Activated CD8-positive, alpha-beta T cell treated with anti-CD3 and anti-CD28 coated beads for 36 hours (primary cell): ENCODE measurements around the gene LAMA5. TPM values are rescaled to one million over a fixed set of nuclear protein-coding genes. Genes with fewer than 3 reads are reported as not detected.

Source experiments
- ATAC-seq: fragments of 200-7000 bp; cut with Tn5 transposase; one replicate; pipeline ENCODE4 v1.10.0; 2021; ENCODE audit warnings: mild to moderate bottlenecking, moderate library complexity
- CTCF ChIA-PET: fragments of 350-600 bp; sonication (Branson Sonifier 250); formaldehyde crosslinking; loops from one replicate; lab custom pipeline; 2021; ENCODE audit warnings: antibody characterized with exemption; lab: Charles Lee
- POLR2A ChIA-PET: fragments of 350-600 bp; sonication (Branson Sonifier 250); formaldehyde crosslinking; loops from one replicate; lab custom pipeline; 2021; ENCODE audit warnings: antibody characterized with exemption; lab: Charles Lee
- DNase-seq: peaks from one replicate; pipeline ENCODE4 v3.0.0-alpha.2; 2020
- H3K27ac Mint-ChIP-seq: one replicate; pipeline ENCODE4 v1.8.0; 2021; ENCODE audit warnings: mild to moderate bottlenecking, mixed read lengths
- H3K27me3 Mint-ChIP-seq: one replicate; pipeline ENCODE4 v1.8.0; 2021; ENCODE audit warnings: mixed read lengths
- H3K36me3 Mint-ChIP-seq: one replicate; pipeline ENCODE4 v1.8.0; 2021; ENCODE audit warnings: low read depth, mixed read lengths
- H3K4me1 Mint-ChIP-seq: one replicate; pipeline ENCODE4 v1.8.0; 2021; ENCODE audit warnings: low read depth, mixed read lengths
- H3K4me3 Mint-ChIP-seq: one replicate; pipeline ENCODE4 v1.8.0; 2021; ENCODE audit warnings: mild to moderate bottlenecking, moderate library complexity, mixed read lengths
- H3K9me3 Mint-ChIP-seq: one replicate; pipeline ENCODE4 v1.8.0; 2021; ENCODE audit warnings: mixed read lengths
- CTCF ChIP-seq: fragments of 200-600 bp; IDR thresholded peaks from one replicate; pipeline ENCODE4 v1.8.0; 2022; ENCODE audit warnings: antibody characterized with exemption, mild to moderate bottlenecking
- intact Hi-C: fragments of 100-400 bp; cut with micrococcal nuclease; formaldehyde crosslinking; loops from one replicate; pipeline ENCODE4 v1.10.0; 2022
- total RNA-seq, 2 experiments: library from RNA; stranded (reverse); gene quantifications; one replicate each; pipeline ENCODE4 v1.2.3, GENCODE V29; 2021

LAMA5 gene
- total RNA-seq, 2 experiments from 2014 or later = 0.25 to 0.76 TPM

DNA sequence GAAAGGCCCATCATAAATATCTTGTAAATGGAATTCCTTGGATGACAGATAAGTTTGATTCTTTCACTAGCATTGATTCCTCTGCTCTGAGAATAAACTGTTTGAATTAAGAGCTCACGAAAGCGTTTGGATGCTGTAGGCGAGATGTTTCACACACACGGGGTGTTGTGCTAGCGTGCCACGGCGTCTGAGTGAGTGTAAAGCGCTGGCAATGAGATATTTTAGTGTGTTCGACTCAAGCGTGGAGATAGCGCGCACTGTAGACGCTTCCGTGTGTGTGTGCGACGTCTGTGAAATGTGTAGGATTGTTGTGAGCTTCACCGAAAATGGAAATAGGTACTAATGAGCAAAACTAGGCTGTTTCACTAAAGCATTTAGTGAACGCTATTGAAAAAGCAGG is 93.7 kb downstream of the LAMA5 start:
- H3K4me3 Mint-ChIP-seq = no peak overlapping the region
- peaks cover 3% of the 10 kb centered on the region for H3K36me3 Mint-ChIP-seq
- TF ChIP-seq CTCF = no peak
- intact Hi-C loops = no loop called here
- H3K4me1 Mint-ChIP-seq = no peaks in the 10 kb centered on the region
- DNase-seq (no peak), ATAC-seq (no peak)
- CTCF ChIA-PET = no interaction called here
- H3K9me3 Mint-ChIP-seq = no peaks in the 10 kb centered on the region
- H3K27ac Mint-ChIP-seq = no peak overlapping the region
- POLR2A ChIA-PET = no interaction called here
- H3K27me3 Mint-ChIP-seq = no peaks in the 10 kb centered on the region

- intact Hi-C loops = no loop called here
- no peak for TF ChIP-seq CTCF
- Mint-ChIP-seq H3K27ac (no peak overlapping the region), H3K9me3 (no peaks in the 10 kb centered on the region), H3K4me3 (no peak overlapping the region), H3K36me3 (peaks cover 6% of the 10 kb centered on the region), H3K4me1 (no peaks in the 10 kb centered on the region), H3K27me3 (no peaks in the 10 kb centered on the region)
- DNase-seq (no peak), ATAC-seq (no peak)
- ChIA-PET POLR2A (no interaction called here), CTCF (no interaction called here)
These were observed 94.9 kb downstream of the LAMA5 start for GRCh38 chr20:62272200-62272599.

DNA sequence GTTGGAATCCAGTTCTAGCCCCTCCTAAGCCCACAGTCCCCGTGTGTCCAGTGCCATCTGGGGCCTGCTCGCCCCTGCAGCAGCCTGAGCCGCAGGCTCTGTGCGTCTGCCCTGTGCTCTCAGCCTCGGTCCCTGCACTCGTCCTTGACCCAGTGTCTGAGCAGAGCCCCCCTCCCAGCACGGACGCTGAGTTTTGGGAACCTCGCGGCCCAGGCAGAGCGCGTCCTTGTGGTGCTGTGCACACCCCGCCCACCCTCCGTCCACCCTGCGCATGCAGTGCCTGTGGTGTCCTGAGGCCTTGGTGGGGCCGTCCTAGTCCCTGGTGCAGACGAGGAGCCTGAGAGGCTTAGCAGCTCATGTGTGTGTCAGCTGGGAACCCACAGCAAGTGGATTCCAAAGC is 97.2 kb downstream of the LAMA5 start:
- H3K4me3 Mint-ChIP-seq = no peak overlapping the region
- intact Hi-C loops = no loop called here
- TF ChIP-seq CTCF = no peak
- peaks cover 15% of the 10 kb centered on the region for H3K36me3 Mint-ChIP-seq
- no peaks in the 10 kb centered on the region for H3K27me3 Mint-ChIP-seq
- no peaks in the 10 kb centered on the region for H3K4me1 Mint-ChIP-seq
- no peak for ATAC-seq
- no peak for DNase-seq
- ChIA-PET CTCF (no interaction called here), POLR2A (no interaction called here)
- H3K9me3 Mint-ChIP-seq = no peaks in the 10 kb centered on the region
- H3K27ac Mint-ChIP-seq = no peak overlapping the region

DNA sequence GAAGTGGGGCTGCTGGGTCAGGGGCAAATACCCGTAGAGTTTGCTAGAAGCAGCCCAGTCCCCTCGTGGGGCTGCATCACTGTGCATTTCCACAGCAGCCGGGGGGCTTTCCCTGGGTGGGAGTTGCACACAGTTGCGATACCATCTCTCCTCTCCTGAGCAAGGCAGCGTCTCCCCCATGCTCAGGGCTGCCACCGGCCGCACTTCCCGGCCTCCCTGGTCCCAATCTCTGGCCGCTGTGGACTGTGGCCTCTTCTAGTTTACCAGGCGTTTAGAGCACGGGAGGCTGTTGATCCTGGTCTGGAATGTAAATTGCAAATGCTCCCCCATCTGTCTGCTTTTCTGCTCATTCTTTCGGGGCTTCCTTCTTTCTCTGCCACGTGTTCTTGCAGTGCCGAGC is 97.7 kb downstream of the LAMA5 start:
- ATAC-seq (no peak), DNase-seq (no peak)
- Mint-ChIP-seq H3K27ac (no peak overlapping the region), H3K27me3 (no peaks in the 10 kb centered on the region), H3K36me3 (peaks cover 20% of the 10 kb centered on the region), H3K4me1 (no peaks in the 10 kb centered on the region), H3K4me3 (no peak overlapping the region), H3K9me3 (no peaks in the 10 kb centered on the region)
- TF ChIP-seq CTCF = no peak
- POLR2A ChIA-PET = no interaction called here
- CTCF ChIA-PET = no interaction called here
- intact Hi-C loops = no loop called here

DNA sequence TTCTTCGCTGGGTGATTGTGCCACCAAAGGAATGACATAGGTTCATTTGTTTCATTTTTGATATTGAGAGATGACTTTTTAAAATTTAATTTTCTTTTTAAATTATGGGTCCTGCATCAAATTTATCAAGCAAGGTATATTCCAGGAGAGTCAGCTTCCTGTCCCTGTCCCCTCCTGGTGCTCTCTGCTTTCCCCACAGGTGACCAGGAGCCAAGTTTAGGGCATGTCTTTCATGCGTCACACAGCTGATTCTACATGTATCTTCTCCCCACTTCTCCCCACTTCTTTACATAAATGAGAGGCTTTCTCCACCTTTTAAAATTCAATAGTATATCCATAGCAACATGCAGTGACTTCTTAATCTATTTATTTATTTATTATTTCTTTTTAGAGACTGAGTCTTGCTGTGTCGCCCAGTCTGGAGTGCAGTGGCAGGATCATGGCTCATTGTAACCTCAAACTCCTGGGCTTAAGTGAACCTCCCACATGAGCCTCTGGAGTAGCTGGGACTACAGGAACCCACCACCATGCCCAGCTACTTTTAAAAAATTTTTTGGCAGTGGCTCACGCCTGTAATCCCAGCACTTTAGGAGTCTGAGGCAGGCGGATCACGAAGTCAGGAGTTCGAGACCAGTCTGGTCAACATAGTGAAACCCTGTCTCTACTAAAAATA is 98.7 kb downstream of the LAMA5 start:
- ATAC-seq (no peak), DNase-seq (no peak)
- ChIA-PET POLR2A (no interaction called here), CTCF (no interaction called here)
- Mint-ChIP-seq H3K36me3 (peaks cover 21% of the 10 kb centered on the region), H3K9me3 (no peaks in the 10 kb centered on the region), H3K27ac (no peak overlapping the region), H3K4me3 (no peak overlapping the region), H3K4me1 (no peaks in the 10 kb centered on the region), H3K27me3 (no peaks in the 10 kb centered on the region)
- intact Hi-C loops = no loop called here
- TF ChIP-seq CTCF = no peak
